HPDE6-E6E7 (cell line): ENCODE measurements around the gene LARGE2.
A peak's percentile ranks its signal among the peaks of the same experiment; 100 is the strongest.
"Not testable (repeated sequence)": the region's sequence is repeated elsewhere in the genome, so short reads cannot be mapped to it uniquely, and the experiment has no call there.

Source experiments
- DNase-seq: peaks from one replicate; pipeline ENCODE4 v3.0.0; 2011; ENCODE audit warnings: missing footprints; ENCODE audit errors: extremely low spot score

The LARGE2 gene

DNA sequence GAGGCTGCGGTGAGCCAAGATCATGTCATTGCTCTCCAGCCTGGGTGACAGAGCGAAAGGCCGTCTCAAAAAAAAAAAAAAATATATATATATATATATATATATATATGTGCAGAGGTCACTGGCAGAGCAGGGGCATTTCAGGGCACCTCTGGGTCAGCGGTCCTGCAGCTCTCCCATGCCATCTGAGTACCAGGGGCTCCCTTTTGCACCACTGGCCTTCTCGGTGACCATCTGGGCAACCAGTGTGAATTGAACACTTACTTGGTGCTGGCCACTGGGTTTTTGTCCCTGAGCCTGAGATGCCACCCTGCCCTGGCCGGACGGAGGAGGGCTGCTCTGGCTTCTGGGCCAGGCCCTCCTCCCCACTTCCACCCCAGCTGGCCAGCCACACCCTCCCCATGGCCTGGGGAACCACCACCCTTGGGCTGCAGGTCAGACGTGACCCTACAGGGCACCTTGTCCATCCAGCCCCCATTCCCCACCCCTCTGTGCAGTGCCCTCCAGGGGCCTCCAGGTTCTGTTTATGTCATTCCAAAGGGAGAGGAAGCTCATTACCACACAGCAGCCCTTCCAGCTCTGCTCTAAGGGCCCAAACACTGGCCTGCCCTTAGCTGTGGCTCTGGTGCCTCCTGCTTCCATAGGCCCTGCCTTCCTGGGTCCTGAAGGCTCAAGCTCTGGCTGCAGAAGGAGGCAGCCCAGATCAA lies 26.8 kb upstream of the LARGE2 start:
- no peak for DNase-seq

DNA sequence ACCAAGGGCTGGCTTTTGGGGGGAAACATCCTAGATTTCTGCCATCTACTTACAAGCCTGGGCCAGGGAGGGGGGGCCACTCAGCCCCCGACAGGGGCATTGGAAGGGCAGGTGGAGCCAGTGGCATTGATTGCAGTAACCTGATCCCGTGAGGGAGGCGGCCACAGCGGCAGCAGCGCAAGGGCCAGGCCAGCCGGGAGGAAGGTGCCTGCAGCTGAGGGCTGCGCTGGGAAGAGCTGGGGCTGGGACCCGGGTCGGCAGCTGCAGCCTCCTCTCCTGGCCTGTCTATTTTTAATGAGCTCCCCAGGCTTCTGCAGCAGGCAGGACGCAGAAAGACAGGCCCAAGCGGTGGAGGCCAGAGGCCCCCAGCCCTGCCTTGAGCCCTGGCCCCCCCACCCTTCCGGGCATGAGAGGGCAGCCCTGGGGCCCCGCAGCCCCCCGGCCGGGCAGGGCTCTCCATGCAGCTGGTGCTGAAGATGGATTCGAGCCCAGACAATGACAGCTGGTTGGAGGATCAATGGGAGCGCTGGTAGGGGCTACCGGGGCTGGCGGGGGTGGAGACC lies 26.0 kb upstream of the LARGE2 start:
- no peak for DNase-seq

- DNase-seq, result no peak
Measured at GRCh38 chr11:45897556-45897955, 24.9 kb upstream of the LARGE2 start.

- DNase-seq, result no peak
Measured at GRCh38 chr11:45899086-45899447, 23.4 kb upstream of the LARGE2 start.

DNA sequence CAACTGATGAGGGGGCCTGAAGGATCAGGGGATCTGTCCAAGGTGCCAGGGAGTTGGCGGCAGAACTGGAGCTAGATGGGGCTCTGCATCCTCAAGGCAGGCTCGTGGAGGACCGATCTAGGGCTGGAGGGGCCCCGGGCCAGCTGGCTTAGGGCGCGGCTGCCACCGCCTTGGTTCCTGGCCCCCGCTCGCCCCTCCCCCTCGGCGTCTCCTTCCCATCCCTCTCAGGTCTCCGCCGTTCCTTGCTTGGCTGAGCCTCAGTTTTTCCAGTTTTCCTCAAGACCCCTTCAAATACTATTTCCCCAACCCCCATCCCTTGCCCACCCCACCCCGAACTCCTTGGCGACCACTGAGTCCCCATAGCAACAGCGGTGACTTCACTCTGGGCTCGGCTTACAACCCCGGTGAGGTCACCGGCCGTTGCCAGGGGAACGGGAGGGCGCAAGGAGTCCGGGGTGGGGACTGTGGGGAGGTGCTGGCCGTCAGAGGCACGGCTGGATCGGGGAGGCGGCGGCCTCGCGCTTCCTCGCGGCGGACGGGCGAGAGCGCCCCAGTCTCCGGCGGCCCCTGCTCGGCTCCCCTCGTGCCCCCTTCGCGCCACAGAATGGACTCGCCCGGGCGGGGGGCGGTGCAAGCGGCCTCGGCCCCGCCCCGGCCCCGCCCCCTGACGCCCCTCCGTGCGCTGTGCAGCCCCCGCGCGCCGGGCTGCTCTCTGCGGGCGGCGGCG lies 22.8 kb upstream of the LARGE2 start:
- peak; percentile 91 for DNase-seq

DNA sequence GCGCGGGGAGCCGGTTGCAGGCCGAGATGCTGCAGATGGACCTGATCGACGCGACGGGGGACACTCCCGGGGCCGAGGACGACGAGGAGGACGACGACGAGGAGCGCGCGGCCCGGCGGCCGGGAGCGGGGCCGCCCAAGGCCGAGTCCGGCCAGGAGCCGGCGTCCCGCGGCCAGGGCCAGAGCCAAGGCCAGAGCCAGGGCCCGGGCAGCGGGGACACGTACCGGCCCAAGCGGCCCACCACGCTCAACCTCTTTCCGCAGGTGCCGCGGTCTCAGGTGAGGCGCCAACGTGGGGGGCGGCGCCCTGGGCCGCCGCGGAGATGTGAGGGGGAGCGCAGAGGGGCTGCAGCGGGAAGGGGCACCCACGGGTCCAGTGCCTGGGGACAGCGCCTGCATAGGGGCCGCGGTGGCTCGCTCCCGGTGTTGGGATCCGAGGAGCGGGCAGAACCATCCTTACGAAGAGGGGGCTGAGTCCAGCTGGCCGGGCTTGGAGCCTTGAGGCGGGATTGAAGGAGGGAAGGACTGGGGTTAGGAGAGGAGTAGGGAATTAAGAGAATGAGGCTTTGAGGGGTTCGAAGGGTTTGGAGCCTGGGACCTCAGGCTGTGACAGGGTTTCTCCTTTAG lies 22.2 kb upstream of the LARGE2 start:
- DNase-seq, result not testable (repeated sequence)

GRCh38 chr11:45900916-45901617 lies 21.4 kb upstream of the LARGE2 start:
- no peak for DNase-seq

GRCh38 chr11:45901626-45902025 lies 20.8 kb upstream of the LARGE2 start:
- DNase-seq, result no peak

DNA sequence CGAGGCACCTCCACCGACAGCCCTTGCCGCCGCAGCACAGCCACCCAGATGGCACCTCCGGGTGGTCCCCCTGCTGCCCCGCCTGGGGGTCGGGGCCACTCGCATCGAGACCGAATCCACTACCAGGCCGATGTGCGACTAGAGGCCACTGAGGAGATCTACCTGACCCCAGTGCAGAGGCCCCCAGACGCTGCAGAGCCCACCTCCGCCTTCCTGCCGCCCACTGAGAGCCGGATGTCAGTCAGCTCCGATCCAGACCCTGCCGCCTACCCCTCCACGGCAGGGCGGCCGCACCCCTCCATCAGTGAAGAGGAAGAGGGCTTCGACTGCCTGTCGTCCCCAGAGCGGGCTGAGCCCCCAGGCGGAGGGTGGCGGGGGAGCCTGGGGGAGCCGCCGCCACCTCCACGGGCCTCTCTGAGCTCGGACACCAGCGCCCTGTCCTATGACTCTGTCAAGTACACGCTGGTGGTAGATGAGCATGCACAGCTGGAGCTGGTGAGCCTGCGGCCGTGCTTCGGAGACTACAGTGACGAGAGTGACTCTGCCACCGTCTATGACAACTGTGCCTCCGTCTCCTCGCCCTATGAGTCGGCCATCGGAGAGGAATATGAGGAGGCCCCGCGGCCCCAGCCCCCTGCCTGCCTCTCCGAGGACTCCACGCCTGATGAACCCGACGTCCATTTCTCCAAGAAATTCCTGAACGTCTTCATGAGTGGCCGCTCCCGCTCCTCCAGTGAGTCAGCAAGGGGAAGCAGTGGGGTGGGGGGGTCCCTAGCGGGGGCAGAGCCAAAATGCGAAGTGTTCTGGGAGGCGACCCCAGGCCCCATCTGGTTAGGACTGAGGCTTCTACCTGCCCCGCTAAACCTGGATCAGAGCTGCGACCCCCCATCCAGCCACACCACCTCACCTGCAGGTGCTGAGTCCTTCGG lies 19.7 kb upstream of the LARGE2 start:
- DNase-seq, result no peak

DNA sequence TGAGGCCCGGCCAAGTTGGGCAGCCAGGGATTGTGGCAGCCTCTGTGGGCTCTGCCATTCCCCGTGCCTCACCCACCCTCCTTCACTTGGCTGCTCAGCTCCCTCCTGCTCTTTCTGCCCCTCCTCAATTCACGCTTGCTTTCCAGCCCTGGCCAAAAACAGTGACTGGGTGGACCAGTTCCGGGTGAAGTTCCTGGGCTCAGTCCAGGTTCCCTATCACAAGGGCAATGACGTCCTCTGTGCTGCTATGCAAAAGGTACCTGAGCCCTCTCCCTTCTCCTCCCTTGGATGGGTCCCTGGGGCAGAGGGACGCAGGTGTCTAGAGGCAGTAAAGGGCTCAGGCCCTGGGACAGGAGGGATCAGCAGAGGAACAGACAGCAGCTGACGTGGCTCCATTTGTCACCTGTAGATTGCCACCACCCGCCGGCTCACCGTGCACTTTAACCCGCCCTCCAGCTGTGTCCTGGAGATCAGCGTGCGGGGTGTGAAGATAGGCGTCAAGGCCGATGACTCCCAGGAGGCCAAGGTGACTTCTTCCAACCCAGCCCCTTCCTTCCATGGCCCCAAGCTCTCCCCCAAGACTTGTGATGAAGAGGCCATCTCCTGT lies 18.0 kb upstream of the LARGE2 start:
- no peak for DNase-seq

DNA sequence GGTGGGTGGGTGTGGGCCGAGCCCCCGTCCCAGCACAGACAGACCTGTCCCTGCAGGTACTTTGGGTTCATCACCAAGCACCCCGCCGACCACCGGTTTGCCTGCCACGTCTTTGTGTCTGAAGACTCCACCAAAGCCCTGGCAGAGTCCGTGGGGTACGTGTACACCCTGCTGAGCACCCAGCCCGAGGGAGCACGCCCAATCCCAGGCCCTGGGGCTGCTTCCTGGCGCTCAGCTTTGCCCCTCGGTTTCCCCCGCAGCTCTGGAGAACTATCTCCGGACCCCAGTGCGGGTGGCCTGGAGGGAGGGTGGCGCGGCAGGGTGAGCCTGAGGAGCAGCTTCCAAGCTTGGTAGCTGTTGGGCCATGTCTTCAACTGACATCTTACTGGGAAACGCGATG lies 17.4 kb upstream of the LARGE2 start:
- DNase-seq, result no peak

DNA sequence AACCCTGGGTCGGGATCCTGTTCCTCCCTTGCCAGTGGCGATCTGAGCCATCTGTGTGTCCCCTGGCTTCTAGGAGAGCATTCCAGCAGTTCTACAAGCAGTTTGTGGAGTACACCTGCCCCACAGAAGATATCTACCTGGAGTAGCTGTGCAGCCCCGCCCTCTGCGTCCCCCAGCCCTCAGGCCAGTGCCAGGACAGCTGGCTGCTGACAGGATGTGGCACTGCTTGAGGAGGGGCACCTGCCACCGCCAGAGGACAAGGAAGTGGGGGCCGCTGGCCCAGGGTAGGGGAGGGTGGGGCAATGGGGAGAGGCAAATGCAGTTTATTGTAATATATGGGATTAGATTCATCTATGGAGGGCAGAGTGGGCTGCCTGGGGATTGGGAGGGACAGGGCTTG lies 16.9 kb upstream of the LARGE2 start:
- DNase-seq, result not testable (repeated sequence)

- DNase-seq, result no peak
Measured at GRCh38 chr11:45906096-45906682, 16.3 kb upstream of the LARGE2 start.

DNA sequence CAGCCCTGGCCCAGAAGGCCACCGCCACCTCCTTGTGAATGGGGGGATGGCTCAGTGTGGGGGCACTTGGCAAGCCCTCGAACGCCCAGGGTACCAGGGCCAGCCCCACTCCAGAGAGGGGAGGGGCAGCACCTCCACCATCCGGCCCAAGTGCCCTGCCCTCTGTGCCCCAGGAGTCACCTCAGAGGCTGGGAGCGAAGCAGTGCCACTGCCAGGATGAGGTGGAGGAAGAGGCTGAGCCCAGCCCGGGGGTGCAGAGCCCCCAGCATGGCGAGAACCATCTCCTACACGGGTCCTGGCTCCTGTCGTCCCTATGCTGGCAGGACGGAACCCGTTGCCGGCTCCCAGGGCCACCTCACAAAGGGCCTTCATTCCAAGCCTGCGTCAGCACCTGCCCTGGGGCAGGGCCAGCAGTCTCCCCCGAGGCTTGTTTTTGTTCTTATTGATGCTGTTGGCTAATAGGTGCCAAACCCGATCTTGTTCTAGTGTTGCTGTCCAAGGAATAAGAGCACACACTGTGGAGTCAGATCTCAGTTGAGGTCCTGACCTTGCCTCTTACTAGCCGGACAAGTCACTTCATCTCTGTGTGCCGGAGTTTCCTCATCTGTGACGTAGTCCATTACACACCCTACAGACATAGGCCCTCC lies 15.4 kb upstream of the LARGE2 start, which contains the start of gene FREY1:
Gene FREY1, minus strand, starts transcription at position 307 of the 647 bp plus-strand sequence. Its CDS starts 26 bp downstream, at position 281.
- DNase-seq, result no peak

GRCh38 chr11:45907911-45908370 lies 14.5 kb upstream of the LARGE2 start:
- no peak for DNase-seq

DNA sequence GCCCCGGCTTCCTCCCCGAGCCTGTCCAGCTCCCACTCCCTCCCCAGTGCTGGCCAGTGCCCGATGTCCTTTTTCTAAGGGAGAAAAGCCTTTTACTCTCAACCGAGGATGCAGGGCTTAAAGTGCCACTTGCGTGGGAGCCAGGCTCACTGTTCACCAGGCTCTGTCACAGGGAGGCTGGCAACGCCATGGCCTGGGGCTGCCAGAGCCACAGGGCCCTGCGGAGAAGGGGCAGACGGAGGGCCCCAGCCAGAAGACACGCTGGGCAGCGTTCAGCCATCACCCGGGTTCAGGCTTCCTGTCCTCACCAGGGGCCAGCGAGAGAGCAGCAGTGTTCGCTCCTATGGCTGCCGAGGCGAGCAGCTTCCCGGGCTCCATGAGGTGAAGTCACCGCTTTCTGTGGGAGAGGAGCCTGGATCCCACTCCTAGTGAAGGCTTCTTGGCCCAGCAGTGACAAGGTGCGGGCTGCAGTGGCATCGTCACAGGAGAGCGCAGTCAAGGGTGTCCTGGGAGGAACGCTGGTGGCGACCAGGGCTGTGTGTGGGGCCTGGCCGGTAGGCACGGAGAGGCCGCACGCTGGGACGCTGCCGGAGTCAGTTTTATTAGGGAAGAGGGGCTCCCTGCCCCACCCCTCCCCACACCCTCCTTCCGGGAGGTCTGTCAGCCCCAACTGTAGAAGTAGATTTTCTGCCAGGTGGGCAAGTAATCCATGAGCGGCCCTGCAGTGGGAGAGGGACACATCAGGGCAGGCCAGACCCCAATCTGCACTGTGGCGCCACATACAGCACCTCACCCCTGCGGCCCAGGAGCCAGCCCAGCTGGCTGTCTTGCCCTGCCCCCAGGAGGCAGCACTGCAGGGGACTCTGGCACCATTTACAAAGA lies 12.6 kb upstream of the LARGE2 start:
- no peak for DNase-seq

DNA sequence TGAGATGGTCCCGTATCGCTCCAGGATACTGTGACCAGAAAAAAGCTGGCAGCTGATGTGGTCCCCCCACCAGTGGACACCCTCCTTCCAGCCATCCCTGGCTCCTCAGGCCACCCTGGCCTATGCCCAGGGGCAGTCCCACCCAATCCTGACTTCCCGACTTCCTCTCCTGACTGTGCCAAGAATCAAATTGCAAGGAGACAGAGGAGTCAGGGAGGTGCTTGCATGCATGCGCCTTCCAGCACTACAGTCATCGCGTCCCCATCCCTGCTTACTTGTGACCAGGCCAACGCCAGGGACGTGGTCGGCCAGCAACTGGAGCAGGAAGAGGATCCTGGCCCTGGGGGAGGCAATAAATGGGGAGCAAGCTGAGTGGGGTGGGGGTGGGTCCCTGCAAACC lies 11.8 kb upstream of the LARGE2 start:
- no peak for DNase-seq

- no peak for DNase-seq
Measured at GRCh38 chr11:45913514-45913913, 8.9 kb upstream of the LARGE2 start.
